Loucy (cell line): Measurements from ENCODE around the gene CCDC69.

Experiments used
- H2AFZ ChIP-seq: fragments of 200-600 bp; sonication (generic); 2 replicates; pipeline ENCODE4 v1.6.0; 2016; ENCODE audit warnings: antibody characterized with exemption, mild to moderate bottlenecking, low read length, moderate library complexity
- H3F3A ChIP-seq: fragments of 200-600 bp; 2 replicates; pipeline ENCODE4 v1.6.0; 2016; ENCODE audit warnings: antibody characterized with exemption, low read depth, mild to moderate bottlenecking
- H3K27me3 ChIP-seq: fragments of 200-600 bp; sonication (generic); 2 replicates; pipeline ENCODE4 v1.6.1; 2014; ENCODE audit warnings: low read length, mild to moderate bottlenecking; ENCODE audit not compliant: insufficient read depth, poor library complexity, severe bottlenecking
- H3K36me3 ChIP-seq: fragments of 200-600 bp; sonication (generic); 2 replicates; pipeline ENCODE4 v1.6.1; 2016; ENCODE audit warnings: low read length; ENCODE audit not compliant: insufficient read depth
- H3K4me1 ChIP-seq: fragments of 200-600 bp; sonication (generic); 2 replicates; pipeline ENCODE4 v1.5.1; 2014; ENCODE audit warnings: low read length, mild to moderate bottlenecking; ENCODE audit not compliant: insufficient read depth, poor library complexity, severe bottlenecking
- H3K4me2 ChIP-seq: fragments of 200-600 bp; sonication (generic); 2 replicates; pipeline ENCODE4 v1.6.0; 2014; ENCODE audit warnings: antibody characterized with exemption, low read length, low read depth, mild to moderate bottlenecking; ENCODE audit not compliant: poor library complexity, severe bottlenecking
- H3K4me3 ChIP-seq: fragments of 200-600 bp; sonication (generic); 2 replicates; pipeline ENCODE4 v1.5.1; 2014; ENCODE audit warnings: low read length, mild to moderate bottlenecking, mixed read lengths; ENCODE audit not compliant: poor library complexity, severe bottlenecking
- H3K79me2 ChIP-seq: fragments of 200-600 bp; sonication (generic); 2 replicates; pipeline ENCODE4 v1.6.1; 2014; ENCODE audit warnings: low read length; ENCODE audit not compliant: insufficient read depth
- H3K9ac ChIP-seq: fragments of 200-600 bp; sonication (generic); 2 replicates; pipeline ENCODE4 v1.6.0; 2014; ENCODE audit warnings: mild to moderate bottlenecking, low read depth, low read length, moderate library complexity; ENCODE audit not compliant: poor library complexity, severe bottlenecking
- H3K9me2 ChIP-seq: fragments of 200-600 bp; sonication (generic); replicated peaks from 2 replicates; pipeline ENCODE4 v1.6.1; 2016; ENCODE audit warnings: low read depth, low read length, mixed read lengths
- H3K9me3 ChIP-seq: fragments of 200-600 bp; sonication (generic); 2 replicates; pipeline ENCODE4 v1.6.1; 2014; ENCODE audit warnings: mild to moderate bottlenecking, antibody characterized with exemption, low read length, low read depth; ENCODE audit not compliant: insufficient read depth
- H4K20me1 ChIP-seq: fragments of 200-600 bp; sonication (generic); 2 replicates; pipeline ENCODE4 v1.6.0; 2014; ENCODE audit warnings: antibody characterized with exemption, low read length, mild to moderate bottlenecking; ENCODE audit not compliant: insufficient read depth, poor library complexity, severe bottlenecking
- EZH2phosphoT487 ChIP-seq: fragments of 200-600 bp; IDR thresholded peaks from 2 replicates; pipeline ENCODE4 v1.6.1; 2018; ENCODE audit warnings: antibody characterized with exemption, mild to moderate bottlenecking, moderate library complexity, borderline replicate concordance
- TF ChIP-seq, protein P1 (sequence below): fragments of 200-600 bp; sonication (generic); conservative IDR thresholded peaks from 2 replicates; pipeline ENCODE4 v1.5.1; 2014; ENCODE audit warnings: mild to moderate bottlenecking, antibody characterized with exemption, low read length

Gene CCDC69

DNA sequence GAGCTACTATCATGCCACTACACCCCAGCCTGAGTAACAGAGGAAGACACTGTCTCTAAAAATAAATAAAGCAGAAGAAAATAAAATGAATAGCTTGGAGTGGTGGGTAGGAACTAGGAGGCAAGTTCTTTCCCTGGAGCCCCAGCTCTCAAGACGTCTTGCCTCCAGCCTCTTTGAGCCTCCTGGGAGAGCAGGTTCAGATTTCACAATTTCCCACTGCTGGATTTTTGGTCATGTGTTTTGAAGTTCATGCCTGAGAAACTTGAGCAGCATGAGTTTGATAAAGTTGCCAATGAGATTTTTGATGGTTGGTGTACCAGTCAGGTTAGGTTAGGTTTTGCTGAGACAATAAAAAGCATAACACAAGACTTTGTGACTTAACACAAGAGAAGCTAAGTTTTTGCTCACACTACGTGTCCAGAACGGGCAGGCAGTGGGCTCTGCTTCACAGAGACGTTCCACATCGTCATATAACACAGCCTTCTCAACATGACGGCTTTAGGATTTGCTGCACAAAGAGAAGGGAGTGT is 4.1 kb upstream of the CCDC69 start:
- Histone ChIP-seq H3K9me2 (no peaks in the 10 kb centered on the region), H4K20me1 (peaks cover under 1% of the 10 kb centered on the region), H3K9me3 (no peaks in the 10 kb centered on the region), H3K4me2 (no peak overlapping the region), H3K79me2 (peaks cover 14% of the 10 kb centered on the region), H3K4me3 (no peak overlapping the region), H3K4me1 (peaks cover 9% of the 10 kb centered on the region), H2AFZ (no peak overlapping the region), H3F3A (no peaks in the 10 kb centered on the region), H3K36me3 (no peaks in the 10 kb centered on the region), H3K27me3 (no peaks in the 10 kb centered on the region), H3K9ac (no peak overlapping the region)
- TF ChIP-seq, protein P1, sequence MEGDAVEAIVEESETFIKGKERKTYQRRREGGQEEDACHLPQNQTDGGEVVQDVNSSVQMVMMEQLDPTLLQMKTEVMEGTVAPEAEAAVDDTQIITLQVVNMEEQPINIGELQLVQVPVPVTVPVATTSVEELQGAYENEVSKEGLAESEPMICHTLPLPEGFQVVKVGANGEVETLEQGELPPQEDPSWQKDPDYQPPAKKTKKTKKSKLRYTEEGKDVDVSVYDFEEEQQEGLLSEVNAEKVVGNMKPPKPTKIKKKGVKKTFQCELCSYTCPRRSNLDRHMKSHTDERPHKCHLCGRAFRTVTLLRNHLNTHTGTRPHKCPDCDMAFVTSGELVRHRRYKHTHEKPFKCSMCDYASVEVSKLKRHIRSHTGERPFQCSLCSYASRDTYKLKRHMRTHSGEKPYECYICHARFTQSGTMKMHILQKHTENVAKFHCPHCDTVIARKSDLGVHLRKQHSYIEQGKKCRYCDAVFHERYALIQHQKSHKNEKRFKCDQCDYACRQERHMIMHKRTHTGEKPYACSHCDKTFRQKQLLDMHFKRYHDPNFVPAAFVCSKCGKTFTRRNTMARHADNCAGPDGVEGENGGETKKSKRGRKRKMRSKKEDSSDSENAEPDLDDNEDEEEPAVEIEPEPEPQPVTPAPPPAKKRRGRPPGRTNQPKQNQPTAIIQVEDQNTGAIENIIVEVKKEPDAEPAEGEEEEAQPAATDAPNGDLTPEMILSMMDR, result no peak
- TF ChIP-seq EZH2phosphoT487, result no peak

DNA sequence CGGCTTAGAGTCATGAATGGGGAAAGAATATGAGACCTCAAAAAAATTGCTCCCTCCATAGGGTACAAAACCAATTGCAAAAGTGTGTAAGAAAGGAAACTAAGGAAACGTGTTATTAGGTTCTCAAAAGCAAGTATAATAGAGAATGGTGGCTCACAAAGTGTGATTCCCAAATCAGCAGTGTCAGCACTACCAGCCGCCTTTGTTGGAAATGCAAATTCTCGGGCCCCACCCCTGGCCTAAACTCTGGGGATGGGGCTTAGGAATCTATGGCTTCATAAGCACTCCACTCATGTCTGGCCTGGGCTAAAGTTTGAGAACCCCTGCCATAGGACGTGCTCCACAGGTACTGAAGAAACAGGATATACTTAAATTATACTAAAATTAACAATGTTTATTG is 1.6 kb upstream of the CCDC69 start:
- TF ChIP-seq, protein P1, result no peak
- TF ChIP-seq EZH2phosphoT487, result no peak
- Histone ChIP-seq H3K4me2 (no peak overlapping the region), H3K4me3 (no peak overlapping the region), H2AFZ (no peak overlapping the region), H3K9me3 (no peaks in the 10 kb centered on the region), H3F3A (no peaks in the 10 kb centered on the region), H4K20me1 (peaks cover 10% of the 10 kb centered on the region), H3K79me2 (peaks cover 39% of the 10 kb centered on the region), H3K27me3 (no peaks in the 10 kb centered on the region), H3K4me1 (peaks cover 34% of the 10 kb centered on the region), H3K36me3 (no peaks in the 10 kb centered on the region; the same call in 1 of the 2 replicates), H3K9me2 (no peaks in the 10 kb centered on the region), H3K9ac (no peak overlapping the region)

DNA sequence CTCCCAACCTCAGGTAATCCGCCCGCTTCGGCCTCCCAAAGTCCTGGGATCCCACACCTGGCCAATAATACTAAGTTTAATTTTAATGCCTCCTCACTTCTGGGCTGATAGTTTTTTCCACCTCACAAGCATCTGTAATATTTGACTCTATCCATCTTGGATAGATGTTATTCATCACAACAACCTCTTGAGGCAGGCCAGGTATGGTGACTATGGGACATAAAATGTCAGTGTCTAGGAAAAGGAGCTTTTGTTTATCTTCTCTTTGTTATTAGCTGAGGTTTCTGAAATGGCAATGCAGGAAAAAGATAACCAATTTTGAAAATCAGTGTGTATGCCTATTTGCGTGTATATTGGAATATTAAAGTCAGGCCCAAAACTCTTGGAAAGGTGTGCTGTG is 1.2 kb upstream of the CCDC69 start:
- H3K4me2 ChIP-seq, result no peak overlapping the region
- H3F3A ChIP-seq, result no peaks in the 10 kb centered on the region
- H3K36me3 ChIP-seq, result no peaks in the 10 kb centered on the region; the same call in 1 of the 2 replicates
- H3K79me2 ChIP-seq, result peaks cover 43% of the 10 kb centered on the region
- H3K9me2 ChIP-seq, result no peaks in the 10 kb centered on the region
- no peaks in the 10 kb centered on the region for H3K27me3 ChIP-seq
- H4K20me1 ChIP-seq, result peaks cover 10% of the 10 kb centered on the region
- no peak overlapping the region for H2AFZ ChIP-seq
- H3K4me1 ChIP-seq, result peaks cover 38% of the 10 kb centered on the region
- no peaks in the 10 kb centered on the region for H3K9me3 ChIP-seq
- H3K4me3 ChIP-seq, result no peak overlapping the region
- TF ChIP-seq, protein P1, result 0 out of 2 replicates have a peak, but pooled peaks have one; percentile 22
- no peak for TF ChIP-seq EZH2phosphoT487
- no peak overlapping the region for H3K9ac ChIP-seq
